Measurements from ENCODE around the gene PPFIA1. TPM values are rescaled to one million over a fixed set of nuclear protein-coding genes. Genes with fewer than 3 reads are reported as not detected.

Gene PPFIA1
- total and polyA plus RNA-seq, 2 of the 8 experiments (the other 6 are each of a cell fraction or from before 2014, with no cell fraction given), result 44.3 to 73.5 TPM

- no peak for TF ChIP-seq MAFK (IDR thresholded peaks at IDR 0.05; ENCODE audit: low read depth, low read length)
Observed at GRCh38 chr11:70297341-70297740, 26.9 kb downstream of the PPFIA1 start (continued).

All from H1 (cell line).